Thyroid gland (tissue), 4 donors: ENCODE results near the gene NDUFV3. TPM values are rescaled to one million over a fixed set of nuclear protein-coding genes. Genes with fewer than 3 reads are reported as not detected.
A peak's percentile ranks its signal among the peaks of the same experiment; 100 is the strongest.
"Not testable (repeated sequence)": the region's sequence is repeated elsewhere in the genome, so short reads cannot be mapped to it uniquely, and the experiment has no call there.

Experiments
- DNase-seq, 2 donors: peaks; one replicate each; pipeline ENCODE4 v3.0.0-alpha.2; 2019
- H3K27ac ChIP-seq, 3 donors: fragments of 200-600 bp; sonication (generic); 1 replicate in 2 of 3; 2 replicates in 1 of 3; pipeline ENCODE4 v1.5.1; 2016 to 2019; ENCODE audit warnings: mild to moderate bottlenecking in 1 of 3, moderate library complexity in 1 of 3
- H3K27me3 ChIP-seq: fragments of 200-600 bp; sonication (generic); one replicate; pipeline ENCODE4 v1.5.1; 2019
- H3K36me3 ChIP-seq, 2 donors: fragments of 200-600 bp; sonication (generic); one replicate each; pipeline ENCODE4 v1.5.1; 2016 to 2019
- H3K4me1 ChIP-seq, 2 donors: fragments of 200-600 bp; sonication (generic); one replicate each; pipeline ENCODE4 v1.5.1; 2017 to 2019
- H3K4me3 ChIP-seq, 3 donors: fragments of 200-600 bp; sonication (generic); replicated peaks in 1 of 3; 1 replicate in 2 of 3; 2 replicates in 1 of 3; pipeline ENCODE4 v1.5.1; 2016; ENCODE audit warnings: mild to moderate bottlenecking in 1 of 3
- H3K9me3 ChIP-seq: fragments of 200-600 bp; sonication (generic); one replicate; pipeline ENCODE4 v1.5.1; 2017
- CTCF ChIP-seq, 6 experiments: fragments of 200-600 bp in 3 of 6; fragments of 450-650 bp in 3 of 6; sonication (generic) in 3 of 6; IDR thresholded peaks; one replicate each; pipeline ENCODE4 v1.5.1; 2016 to 2019; ENCODE audit warnings: antibody characterized with exemption in 6 of 6, mild to moderate bottlenecking in 2 of 6, inconsistent platforms in 1 of 6, moderate library complexity in 1 of 6
- POLR2A ChIP-seq, 2 donors: fragments of 450-650 bp; IDR thresholded peaks; one replicate each; pipeline ENCODE4 v1.6.1; 2017; ENCODE audit warnings: antibody characterized with exemption in 2 of 2, mild to moderate bottlenecking in 2 of 2, moderate library complexity in 1 of 2
- WGBS, 2 donors: methylation state at CpG; one replicate each; pipeline ENCODE4 v1.1.5; 2017; 5-methylcytosine and 5-hydroxymethylcytosine counted together
- intact Hi-C: fragments of 100-400 bp; cut with DNase I; formaldehyde crosslinking; loops from one replicate; pipeline ENCODE4 v1.15.1; 2023
- total RNA-seq, 4 donors: library from RNA; depleted of rRNA; stranded (reverse); fragments of >200 nt; gene quantifications; one replicate each; pipeline ENCODE4 v1.2.3, GENCODE V29; 2016

Gene NDUFV3
- total RNA-seq, 4 donors from 2014 or later: 51.9 to 61.8 (median 55.2) TPM

GRCh38 chr21:42864815-42865775 lies 28.0 kb upstream of the NDUFV3 start:
- Histone ChIP-seq H3K4me1 (peaks cover 14 to 17% of the 10 kb centered on the region in 2 donors), H3K36me3 (peaks cover 16 to 19% of the 10 kb centered on the region in 2 donors), H3K27ac (peak overlapping the region in 2 of 3 donors; percentile 61 to 62), H3K4me3 (no peak overlapping the region), H3K9me3 (no peaks in the 10 kb centered on the region), H3K27me3 (no peaks in the 10 kb centered on the region)
- 64 to 65% methylated on average over 17 to 24 of the region's 26 CpGs for WGBS, 2 donors
- DNase-seq: peak in 1 of 2 donors; percentile 78
- peak in 2 of 6 experiments; percentile 12 to 20 for TF ChIP-seq CTCF (IDR thresholded peaks at IDR 0.05)
- TF ChIP-seq POLR2A (IDR thresholded peaks at IDR 0.05): no peak
- intact Hi-C loops: no loop called here

- Histone ChIP-seq H3K4me1 (peaks cover 14 to 17% of the 10 kb centered on the region in 2 donors), H3K27me3 (no peaks in the 10 kb centered on the region), H3K27ac (peak overlapping the region; percentile 49 to 62 (median 61)), H3K9me3 (no peaks in the 10 kb centered on the region), H3K4me3 (no peak overlapping the region), H3K36me3 (peaks cover 18 to 19% of the 10 kb centered on the region in 2 donors)
- TF ChIP-seq POLR2A (IDR thresholded peaks at IDR 0.05) (no peak), CTCF (IDR thresholded peaks at IDR 0.05) (no peak)
- DNase-seq: peak; percentile 99 to 100
- intact Hi-C loops: no loop called here
- WGBS, 2 donors: 32 to 46% methylated on average over 8 of the region's 8 CpGs
These were observed 27.3 kb upstream of the NDUFV3 start for GRCh38 chr21:42865776-42866160.

- TF ChIP-seq CTCF (IDR thresholded peaks at IDR 0.05) (no peak), POLR2A (IDR thresholded peaks at IDR 0.05) (no peak)
- H3K36me3 ChIP-seq: peaks cover 30 to 33% of the 10 kb centered on the region in 2 donors
- peaks cover 14 to 17% of the 10 kb centered on the region in 2 donors for H3K4me1 ChIP-seq
- H3K27me3 ChIP-seq: no peaks in the 10 kb centered on the region
- no peaks in the 10 kb centered on the region for H3K9me3 ChIP-seq
- no peak overlapping the region for H3K4me3 ChIP-seq
- DNase-seq: no peak
- H3K27ac ChIP-seq: no peak overlapping the region
- WGBS, 2 donors: 93 to 98% methylated on average over 7 to 9 of the region's 10 CpGs
- intact Hi-C loops: no loop called here
These were observed 24.9 kb upstream of the NDUFV3 start for GRCh38 chr21:42868196-42868595.

- 92 to 100% methylated on average over 2 to 7 of the region's 7 CpGs for WGBS, 2 donors
- DNase-seq: no peak
- intact Hi-C loops: no loop called here
- Histone ChIP-seq H3K4me1 (peaks cover 0 to 5% of the 10 kb centered on the region in 2 donors), H3K4me3 (no peak overlapping the region), H3K27me3 (no peaks in the 10 kb centered on the region), H3K27ac (no peak overlapping the region), H3K36me3 (peaks cover 36 to 46% of the 10 kb centered on the region in 2 donors), H3K9me3 (no peaks in the 10 kb centered on the region)
- TF ChIP-seq POLR2A (IDR thresholded peaks at IDR 0.05) (no peak), CTCF (IDR thresholded peaks at IDR 0.05) (no peak)
These were observed 20.0 kb upstream of the NDUFV3 start for GRCh38 chr21:42873096-42873495.

- H3K27ac ChIP-seq, DNase-seq, H3K27me3 ChIP-seq, H3K9me3 ChIP-seq, H3K4me3 ChIP-seq, intact Hi-C loops: not testable (repeated sequence)
- H3K4me1 ChIP-seq: peaks cover 10 to 17% of the 10 kb centered on the region in 2 donors
- 93 to 98% methylated on average over 10 of the region's 10 CpGs for WGBS, 2 donors
- peaks cover 25 to 35% of the 10 kb centered on the region in 2 donors for H3K36me3 ChIP-seq
These were observed 17.3 kb upstream of the NDUFV3 start for GRCh38 chr21:42875811-42876210.
